Measurements from ENCODE around the gene NBAS. TPM values are rescaled to one million over a fixed set of nuclear protein-coding genes. Genes with fewer than 3 reads are reported as not detected.

Gene NBAS
- polyA plus RNA-seq, 1 donor from 2014 or later, result 31.9 TPM

DNA sequence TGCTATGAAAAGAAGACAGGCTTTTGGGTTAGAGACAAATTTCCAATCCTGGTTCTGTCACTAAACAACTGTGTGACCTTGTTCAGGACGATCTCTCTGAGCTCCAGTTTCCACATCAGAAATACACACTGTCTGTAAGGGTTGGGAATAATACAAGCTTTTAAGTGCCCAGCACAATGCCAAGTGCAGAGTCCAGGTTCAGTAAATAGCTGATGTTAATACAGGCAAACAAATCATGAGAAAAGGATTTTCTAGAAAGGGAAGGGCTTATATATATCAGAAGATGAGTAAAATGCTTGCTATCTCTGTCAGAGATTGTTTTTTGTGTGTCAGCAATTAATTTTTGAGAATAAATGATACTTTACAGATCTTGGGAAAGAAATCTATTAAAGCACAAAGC lies 388.3 kb downstream of the NBAS start:
- Histone ChIP-seq H4K20me1 (ENCODE audit: insufficient read depth) (no peaks in the 10 kb centered on the region), H3K27ac (ENCODE audit: low read length) (no peak overlapping the region), H3K9me3 (ENCODE audit: low read length) (no peaks in the 10 kb centered on the region), H3K4me2 (ENCODE audit: low read length) (no peak overlapping the region), H3K27me3 (ENCODE audit: insufficient read depth, low read depth, low read length) (no peaks in the 10 kb centered on the region), H3K79me2 (replicated peaks; ENCODE audit: insufficient read depth, low read length) (no peaks in the 10 kb centered on the region), H3K4me3 (ENCODE audit: low read length) (no peak overlapping the region), H3K9ac (ENCODE audit: low read length) (no peak overlapping the region), H2AFZ (ENCODE audit: low read depth, low read length) (no peak overlapping the region), H3K36me3 (ENCODE audit: insufficient read depth, low read length) (no peaks in the 10 kb centered on the region), H3K9me2 (ENCODE audit: insufficient read depth, low read length) (no peaks in the 10 kb centered on the region), H3F3A (ENCODE audit: insufficient read depth, low read length, poor library complexity, severe bottlenecking) (no peaks in the 10 kb centered on the region)
- TF ChIP-seq TAF1 (IDR thresholded peaks at IDR 0.05; ENCODE audit: low read depth) (no peak), POLR2AphosphoS5 (IDR thresholded peaks at IDR 0.05) (no peak), EP300 (conservative IDR thresholded peaks at IDR 0.05; ENCODE audit: poor library complexity, severe bottlenecking) (no peak), EZH2 (IDR thresholded peaks at IDR 0.05; ENCODE audit: borderline replicate concordance, insufficient read depth, low read length, poor library complexity, severe bottlenecking) (no peak), SMC3 (conservative IDR thresholded peaks at IDR 0.05; ENCODE audit: poor library complexity) (no peak), RAD21 (conservative IDR thresholded peaks at IDR 0.05) (no peak), MXI1 (conservative IDR thresholded peaks at IDR 0.05; ENCODE audit: poor library complexity, severe bottlenecking) (no peak)
- TF ChIP-seq, protein P1, sequence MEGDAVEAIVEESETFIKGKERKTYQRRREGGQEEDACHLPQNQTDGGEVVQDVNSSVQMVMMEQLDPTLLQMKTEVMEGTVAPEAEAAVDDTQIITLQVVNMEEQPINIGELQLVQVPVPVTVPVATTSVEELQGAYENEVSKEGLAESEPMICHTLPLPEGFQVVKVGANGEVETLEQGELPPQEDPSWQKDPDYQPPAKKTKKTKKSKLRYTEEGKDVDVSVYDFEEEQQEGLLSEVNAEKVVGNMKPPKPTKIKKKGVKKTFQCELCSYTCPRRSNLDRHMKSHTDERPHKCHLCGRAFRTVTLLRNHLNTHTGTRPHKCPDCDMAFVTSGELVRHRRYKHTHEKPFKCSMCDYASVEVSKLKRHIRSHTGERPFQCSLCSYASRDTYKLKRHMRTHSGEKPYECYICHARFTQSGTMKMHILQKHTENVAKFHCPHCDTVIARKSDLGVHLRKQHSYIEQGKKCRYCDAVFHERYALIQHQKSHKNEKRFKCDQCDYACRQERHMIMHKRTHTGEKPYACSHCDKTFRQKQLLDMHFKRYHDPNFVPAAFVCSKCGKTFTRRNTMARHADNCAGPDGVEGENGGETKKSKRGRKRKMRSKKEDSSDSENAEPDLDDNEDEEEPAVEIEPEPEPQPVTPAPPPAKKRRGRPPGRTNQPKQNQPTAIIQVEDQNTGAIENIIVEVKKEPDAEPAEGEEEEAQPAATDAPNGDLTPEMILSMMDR (IDR thresholded peaks at IDR 0.05; ENCODE audit: poor library complexity, severe bottlenecking), result no peak
- TF ChIP-seq, protein P2, sequence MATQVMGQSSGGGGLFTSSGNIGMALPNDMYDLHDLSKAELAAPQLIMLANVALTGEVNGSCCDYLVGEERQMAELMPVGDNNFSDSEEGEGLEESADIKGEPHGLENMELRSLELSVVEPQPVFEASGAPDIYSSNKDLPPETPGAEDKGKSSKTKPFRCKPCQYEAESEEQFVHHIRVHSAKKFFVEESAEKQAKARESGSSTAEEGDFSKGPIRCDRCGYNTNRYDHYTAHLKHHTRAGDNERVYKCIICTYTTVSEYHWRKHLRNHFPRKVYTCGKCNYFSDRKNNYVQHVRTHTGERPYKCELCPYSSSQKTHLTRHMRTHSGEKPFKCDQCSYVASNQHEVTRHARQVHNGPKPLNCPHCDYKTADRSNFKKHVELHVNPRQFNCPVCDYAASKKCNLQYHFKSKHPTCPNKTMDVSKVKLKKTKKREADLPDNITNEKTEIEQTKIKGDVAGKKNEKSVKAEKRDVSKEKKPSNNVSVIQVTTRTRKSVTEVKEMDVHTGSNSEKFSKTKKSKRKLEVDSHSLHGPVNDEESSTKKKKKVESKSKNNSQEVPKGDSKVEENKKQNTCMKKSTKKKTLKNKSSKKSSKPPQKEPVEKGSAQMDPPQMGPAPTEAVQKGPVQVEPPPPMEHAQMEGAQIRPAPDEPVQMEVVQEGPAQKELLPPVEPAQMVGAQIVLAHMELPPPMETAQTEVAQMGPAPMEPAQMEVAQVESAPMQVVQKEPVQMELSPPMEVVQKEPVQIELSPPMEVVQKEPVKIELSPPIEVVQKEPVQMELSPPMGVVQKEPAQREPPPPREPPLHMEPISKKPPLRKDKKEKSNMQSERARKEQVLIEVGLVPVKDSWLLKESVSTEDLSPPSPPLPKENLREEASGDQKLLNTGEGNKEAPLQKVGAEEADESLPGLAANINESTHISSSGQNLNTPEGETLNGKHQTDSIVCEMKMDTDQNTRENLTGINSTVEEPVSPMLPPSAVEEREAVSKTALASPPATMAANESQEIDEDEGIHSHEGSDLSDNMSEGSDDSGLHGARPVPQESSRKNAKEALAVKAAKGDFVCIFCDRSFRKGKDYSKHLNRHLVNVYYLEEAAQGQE (IDR thresholded peaks at IDR 0.05; ENCODE audit: borderline replicate concordance), result no peak

DNA sequence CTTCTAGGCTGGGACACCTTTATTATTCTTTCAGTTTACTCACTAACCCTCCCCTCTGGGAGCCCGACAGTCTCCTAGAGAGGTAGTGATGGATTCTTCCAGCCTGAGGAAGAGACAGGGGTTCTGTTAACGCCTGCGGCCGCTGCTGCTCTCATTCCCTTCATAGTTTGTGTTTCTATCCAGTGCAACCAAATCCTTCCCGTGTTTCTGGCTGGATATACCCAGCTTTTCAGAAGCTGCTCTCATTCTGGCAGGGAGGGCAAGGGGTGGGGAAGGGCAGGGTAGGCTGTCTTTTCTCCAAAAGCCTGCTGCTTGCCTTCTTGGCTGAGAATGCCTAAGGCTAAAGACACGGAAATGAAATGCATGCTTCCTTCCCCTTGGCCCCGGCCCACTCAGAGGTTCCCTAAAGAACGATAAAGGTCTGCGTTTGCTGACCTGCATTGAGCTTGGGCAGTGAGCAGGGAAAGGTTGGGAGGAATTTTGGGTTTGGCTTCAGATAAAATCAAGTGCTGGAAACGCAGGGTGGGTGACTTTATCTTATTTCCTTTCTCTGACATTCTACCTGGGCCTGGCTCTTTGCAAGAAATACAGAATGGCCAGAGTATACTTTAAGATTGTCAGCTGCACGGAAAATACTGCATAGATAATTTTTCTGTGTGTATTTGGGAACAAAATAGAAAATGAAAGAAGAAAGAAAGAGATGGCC lies 390.9 kb downstream of the NBAS start:
- no peak overlapping the region for H2AFZ ChIP-seq (ENCODE audit: low read depth, low read length)
- H3K9ac ChIP-seq (ENCODE audit: low read length), result no peak overlapping the region
- no peaks in the 10 kb centered on the region for H3K27me3 ChIP-seq (ENCODE audit: insufficient read depth, low read depth, low read length)
- no peaks in the 10 kb centered on the region for H4K20me1 ChIP-seq (ENCODE audit: insufficient read depth)
- H3K79me2 ChIP-seq (replicated peaks; ENCODE audit: insufficient read depth, low read length), result no peaks in the 10 kb centered on the region
- TF ChIP-seq RAD21 (conservative IDR thresholded peaks at IDR 0.05) (no peak), TAF1 (IDR thresholded peaks at IDR 0.05; ENCODE audit: low read depth) (no peak), POLR2AphosphoS5 (IDR thresholded peaks at IDR 0.05) (no peak), SMC3 (conservative IDR thresholded peaks at IDR 0.05; ENCODE audit: poor library complexity) (no peak), EP300 (conservative IDR thresholded peaks at IDR 0.05; ENCODE audit: poor library complexity, severe bottlenecking) (no peak), MXI1 (conservative IDR thresholded peaks at IDR 0.05; ENCODE audit: poor library complexity, severe bottlenecking) (no peak), EZH2 (IDR thresholded peaks at IDR 0.05; ENCODE audit: borderline replicate concordance, insufficient read depth, low read length, poor library complexity, severe bottlenecking) (no peak)
- TF ChIP-seq, protein P1 (IDR thresholded peaks at IDR 0.05; ENCODE audit: poor library complexity, severe bottlenecking), result no peak
- TF ChIP-seq, protein P2 (IDR thresholded peaks at IDR 0.05; ENCODE audit: borderline replicate concordance), result no peak
- no peak overlapping the region for H3K27ac ChIP-seq (ENCODE audit: low read length)
- no peaks in the 10 kb centered on the region for H3K9me3 ChIP-seq (ENCODE audit: low read length)
- H3K4me3 ChIP-seq (ENCODE audit: low read length), result no peak overlapping the region
- no peaks in the 10 kb centered on the region for H3F3A ChIP-seq (ENCODE audit: insufficient read depth, low read length, poor library complexity, severe bottlenecking)
- H3K36me3 ChIP-seq (ENCODE audit: insufficient read depth, low read length), result no peaks in the 10 kb centered on the region
- no peaks in the 10 kb centered on the region for H3K9me2 ChIP-seq (ENCODE audit: insufficient read depth, low read length)
- H3K4me2 ChIP-seq (ENCODE audit: low read length), result no peak overlapping the region

Data from neural cell (in vitro differentiated cells).